GM12878 (cell line): ENCODE measurements around the gene ANO9. TPM values are rescaled to one million over a fixed set of nuclear protein-coding genes. Genes with fewer than 3 reads are reported as not detected.

Experiments
- BCL3 ChIP-seq: IDR thresholded peaks from 2 replicates; pipeline ENCODE4 v1.6.1; 2011; ENCODE audit warnings: borderline replicate concordance, low read depth, mild to moderate bottlenecking, moderate library complexity, low read length; ENCODE audit not compliant: insufficient read depth, poor library complexity, severe bottlenecking
- BMI1 ChIP-seq: fragments of 450-650 bp; IDR thresholded peaks from 2 replicates; pipeline ENCODE4 v1.6.1; 2016; ENCODE audit warnings: mild to moderate bottlenecking, moderate library complexity, borderline replicate concordance
- CBFB ChIP-seq: IDR thresholded peaks from 2 replicates; pipeline ENCODE4 v1.6.1; 2016; ENCODE audit warnings: antibody characterized with exemption, low read depth
- CBX5 ChIP-seq: sonication (generic); IDR thresholded peaks from 2 replicates; pipeline ENCODE4 v1.6.1; 2016; ENCODE audit warnings: low read depth, moderate library complexity, mild to moderate bottlenecking, inconsistent platforms
- GATAD2B ChIP-seq: fragments of 450-650 bp; conservative IDR thresholded peaks from 2 replicates; pipeline ENCODE4 v1.6.1; 2017; ENCODE audit warnings: low read depth, mild to moderate bottlenecking, moderate library complexity
- KLF5 ChIP-seq: fragments of 450-650 bp; IDR thresholded peaks from 2 replicates; pipeline ENCODE4 v1.6.1; 2014; ENCODE audit warnings: mild to moderate bottlenecking; ENCODE audit not compliant: partially characterized antibody
- MAX ChIP-seq: IDR thresholded peaks from 2 replicates; pipeline ENCODE4 v1.6.1; 2012; ENCODE audit warnings: low read depth, low read length, improper control_type of control experiment
- MEF2A ChIP-seq: IDR thresholded peaks from 2 replicates; pipeline ENCODE4 v1.6.1; 2011; ENCODE audit warnings: low read depth, mild to moderate bottlenecking, low read length, moderate library complexity; ENCODE audit not compliant: insufficient read depth
- MYC ChIP-seq: IDR thresholded peaks from 2 replicates; pipeline ENCODE4 v1.6.1; 2011; ENCODE audit warnings: mild to moderate bottlenecking, low read length, moderate library complexity, inconsistent platforms; ENCODE audit not compliant: insufficient read depth, insufficient replicate concordance, insufficient read length, severe bottlenecking
- NFIC ChIP-seq: IDR thresholded peaks from 2 replicates; pipeline ENCODE4 v1.6.1; 2012; ENCODE audit warnings: low read depth, mild to moderate bottlenecking, inconsistent platforms, low read length, moderate library complexity
- POLR2AphosphoS2 ChIP-seq: IDR thresholded peaks from 2 replicates; pipeline ENCODE4 v1.6.1; 2011; ENCODE audit warnings: low read depth, mild to moderate bottlenecking, low read length, improper control_type of control experiment, moderate library complexity
- POLR2AphosphoS5 ChIP-seq: IDR thresholded peaks from 2 replicates; pipeline ENCODE4 v1.6.1; 2011; ENCODE audit warnings: mild to moderate bottlenecking, low read length, inconsistent platforms
- POU2F2 ChIP-seq: IDR thresholded peaks from 3 replicates; pipeline ENCODE4 v1.6.1; 2011; ENCODE audit warnings: low read depth, mild to moderate bottlenecking, low read length, borderline replicate concordance
- RELA ChIP-seq: fragments of 450-650 bp; IDR thresholded peaks from 2 replicates; pipeline ENCODE4 v1.8.0; 2014; ENCODE audit warnings: borderline replicate concordance; ENCODE audit not compliant: partially characterized antibody
- RUNX3 ChIP-seq: IDR thresholded peaks from 2 replicates; pipeline ENCODE4 v1.6.1; 2012; ENCODE audit warnings: low read length, inconsistent platforms
- SIN3A ChIP-seq: IDR thresholded peaks from 2 replicates; pipeline ENCODE4 v1.6.1; 2012; ENCODE audit warnings: low read depth, low read length, improper control_type of control experiment
- SMARCA5 ChIP-seq: fragments of 450-650 bp; IDR thresholded peaks from 2 replicates; pipeline ENCODE4 v1.6.1; 2017; ENCODE audit warnings: mild to moderate bottlenecking
- SREBF1 ChIP-seq: IDR thresholded peaks from 2 replicates; pipeline ENCODE4 v1.6.1; 2012; ENCODE audit warnings: mild to moderate bottlenecking, low read length
- STAT3 ChIP-seq: IDR thresholded peaks from 2 replicates; pipeline ENCODE4 v1.6.1; 2011; ENCODE audit warnings: low read depth, low read length, improper control_type of control experiment
- TCF12 ChIP-seq: IDR thresholded peaks from 2 replicates; pipeline ENCODE4 v1.6.1; 2011; ENCODE audit warnings: low read depth, mild to moderate bottlenecking, low read length
- YBX1 ChIP-seq: fragments of 450-650 bp; IDR thresholded peaks from 2 replicates; pipeline ENCODE4 v1.6.1; 2016; ENCODE audit warnings: antibody characterized with exemption
- YY1 ChIP-seq: IDR thresholded peaks from 2 replicates; pipeline ENCODE4 v1.6.1; 2011; ENCODE audit warnings: low read depth, mild to moderate bottlenecking, low read length
- polyA plus RNA-seq, 11 experiments: library from polyadenylated mRNA; depleted of rRNA in 4 of 11; unstranded in 6 of 11; stranded (reverse) in 5 of 11; fragments of >200 nt; fragmentation: Nextera tagmentation in 4 of 11; fragmentation: Illumina TruSeq in 1 of 11; extraction: Ambion mirVana in 4 of 11; extraction: Trizol in 1 of 11; gene quantifications; 1 replicate in 1 of 11; 2 replicates in 10 of 11; pipeline versions ENCODE4 v1.2.1 to v1.2.3, GENCODE V29; 2011 to 2016; ENCODE audit warnings: inconsistent platforms in 2 of 11, missing spikeins in 2 of 11, low read depth in 1 of 11
- total RNA-seq, 4 experiments: library from RNA; depleted of rRNA in 3 of 4; stranded (reverse); fragments of >200 nt in 3 of 4; fragmentation: Illumina TruSeq in 1 of 4; extraction: Trizol in 1 of 4; gene quantifications; 2 replicates each; pipeline versions ENCODE4 v1.2.1 to v1.2.3, GENCODE V29; 2013 to 2021
- TF ChIP-seq, protein P1 (sequence below): fragments of 450-650 bp; IDR thresholded peaks from 2 replicates; pipeline ENCODE4 v1.6.1; 2017; ENCODE audit warnings: antibody characterized with exemption, mild to moderate bottlenecking, moderate library complexity
- TF ChIP-seq, protein P2 (sequence below): fragments of 450-650 bp; IDR thresholded peaks from 2 replicates; pipeline ENCODE4 v1.6.1; 2017; ENCODE audit warnings: low read depth, mild to moderate bottlenecking, moderate library complexity

The ANO9 gene
- total and polyA plus RNA-seq, 10 of the 15 experiments (the other 5 are each of a cell fraction or from before 2014, with no cell fraction given), result 0.21 to 42.3 (median 12.0) TPM

- TF ChIP-seq, protein P1, sequence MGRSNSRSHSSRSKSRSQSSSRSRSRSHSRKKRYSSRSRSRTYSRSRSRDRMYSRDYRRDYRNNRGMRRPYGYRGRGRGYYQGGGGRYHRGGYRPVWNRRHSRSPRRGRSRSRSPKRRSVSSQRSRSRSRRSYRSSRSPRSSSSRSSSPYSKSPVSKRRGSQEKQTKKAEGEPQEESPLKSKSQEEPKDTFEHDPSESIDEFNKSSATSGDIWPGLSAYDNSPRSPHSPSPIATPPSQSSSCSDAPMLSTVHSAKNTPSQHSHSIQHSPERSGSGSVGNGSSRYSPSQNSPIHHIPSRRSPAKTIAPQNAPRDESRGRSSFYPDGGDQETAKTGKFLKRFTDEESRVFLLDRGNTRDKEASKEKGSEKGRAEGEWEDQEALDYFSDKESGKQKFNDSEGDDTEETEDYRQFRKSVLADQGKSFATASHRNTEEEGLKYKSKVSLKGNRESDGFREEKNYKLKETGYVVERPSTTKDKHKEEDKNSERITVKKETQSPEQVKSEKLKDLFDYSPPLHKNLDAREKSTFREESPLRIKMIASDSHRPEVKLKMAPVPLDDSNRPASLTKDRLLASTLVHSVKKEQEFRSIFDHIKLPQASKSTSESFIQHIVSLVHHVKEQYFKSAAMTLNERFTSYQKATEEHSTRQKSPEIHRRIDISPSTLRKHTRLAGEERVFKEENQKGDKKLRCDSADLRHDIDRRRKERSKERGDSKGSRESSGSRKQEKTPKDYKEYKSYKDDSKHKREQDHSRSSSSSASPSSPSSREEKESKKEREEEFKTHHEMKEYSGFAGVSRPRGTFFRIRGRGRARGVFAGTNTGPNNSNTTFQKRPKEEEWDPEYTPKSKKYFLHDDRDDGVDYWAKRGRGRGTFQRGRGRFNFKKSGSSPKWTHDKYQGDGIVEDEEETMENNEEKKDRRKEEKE, result no peak
- TF ChIP-seq BMI1 (no peak), STAT3 (0 out of 2 replicates have a peak, but pooled peaks have one; percentile 41), CBFB (peak; percentile 59; the same call in 1 of the 2 replicates), MYC (no peak), POLR2AphosphoS2 (0 out of 2 replicates have a peak, but pooled peaks have one; percentile 31), MAX (0 out of 2 replicates have a peak, but pooled peaks have one; percentile 17), POLR2AphosphoS5 (peak; percentile 54; the same call in 1 of the 2 replicates), MEF2A (no peak), SREBF1 (peak; percentile 81), YY1 (peak; percentile 85), TCF12 (0 out of 2 replicates have a peak, but pooled peaks have one; percentile 35), GATAD2B (peak; percentile 98), POU2F2 (peak; percentile 56; the same call in 1 of the 3 replicates), RUNX3 (peak; percentile 80), NFIC (no peak), CBX5 (no peak), SMARCA5 (peak; percentile 54), KLF5 (peak; percentile 36), YBX1 (no peak), RELA (peak; percentile 55), BCL3 (no peak), SIN3A (peak; percentile 77; the same call in 1 of the 2 replicates)
- TF ChIP-seq, protein P2, sequence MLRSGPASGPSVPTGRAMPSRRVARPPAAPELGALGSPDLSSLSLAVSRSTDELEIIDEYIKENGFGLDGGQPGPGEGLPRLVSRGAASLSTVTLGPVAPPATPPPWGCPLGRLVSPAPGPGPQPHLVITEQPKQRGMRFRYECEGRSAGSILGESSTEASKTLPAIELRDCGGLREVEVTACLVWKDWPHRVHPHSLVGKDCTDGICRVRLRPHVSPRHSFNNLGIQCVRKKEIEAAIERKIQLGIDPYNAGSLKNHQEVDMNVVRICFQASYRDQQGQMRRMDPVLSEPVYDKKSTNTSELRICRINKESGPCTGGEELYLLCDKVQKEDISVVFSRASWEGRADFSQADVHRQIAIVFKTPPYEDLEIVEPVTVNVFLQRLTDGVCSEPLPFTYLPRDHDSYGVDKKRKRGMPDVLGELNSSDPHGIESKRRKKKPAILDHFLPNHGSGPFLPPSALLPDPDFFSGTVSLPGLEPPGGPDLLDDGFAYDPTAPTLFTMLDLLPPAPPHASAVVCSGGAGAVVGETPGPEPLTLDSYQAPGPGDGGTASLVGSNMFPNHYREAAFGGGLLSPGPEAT, result 0 out of 2 replicates have a peak, but pooled peaks have one; percentile 14
Measured at GRCh38 chr11:449889-450808, 8.3 kb upstream of the ANO9 start, which contains the start of gene PTDSS2 (continued).
